ENCODE results near the gene ACTA1.

- TF ChIP-seq, protein P1, sequence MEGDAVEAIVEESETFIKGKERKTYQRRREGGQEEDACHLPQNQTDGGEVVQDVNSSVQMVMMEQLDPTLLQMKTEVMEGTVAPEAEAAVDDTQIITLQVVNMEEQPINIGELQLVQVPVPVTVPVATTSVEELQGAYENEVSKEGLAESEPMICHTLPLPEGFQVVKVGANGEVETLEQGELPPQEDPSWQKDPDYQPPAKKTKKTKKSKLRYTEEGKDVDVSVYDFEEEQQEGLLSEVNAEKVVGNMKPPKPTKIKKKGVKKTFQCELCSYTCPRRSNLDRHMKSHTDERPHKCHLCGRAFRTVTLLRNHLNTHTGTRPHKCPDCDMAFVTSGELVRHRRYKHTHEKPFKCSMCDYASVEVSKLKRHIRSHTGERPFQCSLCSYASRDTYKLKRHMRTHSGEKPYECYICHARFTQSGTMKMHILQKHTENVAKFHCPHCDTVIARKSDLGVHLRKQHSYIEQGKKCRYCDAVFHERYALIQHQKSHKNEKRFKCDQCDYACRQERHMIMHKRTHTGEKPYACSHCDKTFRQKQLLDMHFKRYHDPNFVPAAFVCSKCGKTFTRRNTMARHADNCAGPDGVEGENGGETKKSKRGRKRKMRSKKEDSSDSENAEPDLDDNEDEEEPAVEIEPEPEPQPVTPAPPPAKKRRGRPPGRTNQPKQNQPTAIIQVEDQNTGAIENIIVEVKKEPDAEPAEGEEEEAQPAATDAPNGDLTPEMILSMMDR (IDR thresholded peaks at IDR 0.05; ENCODE audit: poor library complexity): no peak
- no peak for TF ChIP-seq EZH2 (IDR thresholded peaks at IDR 0.05; ENCODE audit: borderline replicate concordance)
Observed at GRCh38 chr1:229436201-229436600, 2.3 kb upstream of the ACTA1 start.

Measured in hepatocyte (in vitro differentiated cells).